Common myeloid progenitor, CD34-positive (primary cell): ENCODE results near the gene PEBP1.
A peak's percentile ranks its signal among the peaks of the same experiment; 100 is the strongest.

Experiments used
- CTCF ChIA-PET: fragments of 350-600 bp; sonication (Branson Sonifier 250); formaldehyde crosslinking; loops from one replicate; lab custom pipeline; 2021; ENCODE audit warnings: antibody characterized with exemption; lab: Charles Lee
- POLR2A ChIA-PET: fragments of 350-600 bp; sonication (Branson Sonifier 250); formaldehyde crosslinking; loops from one replicate; lab custom pipeline; 2021; ENCODE audit warnings: antibody characterized with exemption; lab: Charles Lee
- DNase-seq, 3 donors: peaks; one replicate each; pipeline versions ENCODE4 v3.0.0 to v3.0.0-alpha.2; 2013
- H3K27ac ChIP-seq, 2 experiments: 1 replicate in 1 of 2; 2 replicates in 1 of 2; pipeline ENCODE4 v1.7.0; 2013; ENCODE audit warnings: inconsistent platforms in 2 of 2, low read length in 2 of 2, mild to moderate bottlenecking in 2 of 2, low read depth in 1 of 2, moderate library complexity in 1 of 2; ENCODE audit not compliant: severe bottlenecking in 2 of 2, insufficient read depth in 1 of 2, poor library complexity in 1 of 2
- H3K27me3 ChIP-seq, 5 experiments: replicated peaks in 2 of 5; 1 replicate in 3 of 5; 2 replicates in 2 of 5; pipeline versions ENCODE4 v1.6.1 to v1.7.0; 2013; ENCODE audit warnings: low read length in 4 of 5, mild to moderate bottlenecking in 2 of 5, moderate library complexity in 2 of 5, inconsistent platforms in 1 of 5; ENCODE audit not compliant: insufficient read depth in 5 of 5, control insufficient read depth in 4 of 5
- H3K36me3 ChIP-seq, 4 experiments: 1 replicate in 2 of 4; 2 replicates in 2 of 4; pipeline versions ENCODE4 v1.6.1 to v1.7.0; 2013; ENCODE audit warnings: low read length in 3 of 4, control low read depth in 1 of 4, mild to moderate bottlenecking in 1 of 4; ENCODE audit not compliant: control insufficient read depth in 4 of 4, insufficient read depth in 4 of 4
- H3K4me1 ChIP-seq, 4 experiments: 1 replicate in 3 of 4; 2 replicates in 1 of 4; pipeline versions ENCODE4 v1.6.1 to v1.7.1; 2013; ENCODE audit warnings: low read length in 3 of 4, mild to moderate bottlenecking in 3 of 4, control low read depth in 1 of 4, inconsistent platforms in 1 of 4, moderate library complexity in 1 of 4; ENCODE audit not compliant: control insufficient read depth in 4 of 4, insufficient read depth in 4 of 4; ENCODE audit errors: control extremely low read depth in 1 of 4
- H3K4me3 ChIP-seq, 7 experiments: 1 replicate in 4 of 7; 2 replicates in 3 of 7; pipeline versions ENCODE4 v1.5.1 to v1.7.0; 2013; ENCODE audit warnings: mild to moderate bottlenecking in 7 of 7, low read length in 6 of 7, moderate library complexity in 6 of 7, inconsistent platforms in 2 of 7, low read depth in 2 of 7, control low read depth in 1 of 7; ENCODE audit not compliant: insufficient read depth in 4 of 7, control insufficient read depth in 1 of 7; ENCODE audit errors: extremely low read depth in 1 of 7
- H3K9me3 ChIP-seq, 5 experiments: 1 replicate in 4 of 5; 2 replicates in 1 of 5; pipeline versions ENCODE4 v1.6.1 to v1.7.1; 2013; ENCODE audit warnings: low read length in 4 of 5, mild to moderate bottlenecking in 2 of 5, inconsistent platforms in 1 of 5, low read depth in 1 of 5, moderate library complexity in 1 of 5; ENCODE audit not compliant: control insufficient read depth in 4 of 5, insufficient read depth in 2 of 5; ENCODE audit errors: control extremely low read depth in 1 of 5
- WGBS: methylation state at CpG from one replicate; pipeline ENCODE4 v1.1.5; 2013; ENCODE audit not compliant: insufficient coverage; 5-methylcytosine and 5-hydroxymethylcytosine counted together

The PEBP1 gene

GRCh38 chr12:118188690-118189371, 52.9 kb downstream of the PEBP1 start:
- 100% methylated on average over 1 of the region's 10 CpGs for WGBS
- POLR2A ChIA-PET, result no interaction called here
- no peaks in the 10 kb centered on the region for H3K4me1 ChIP-seq
- CTCF ChIA-PET, result no interaction called here
- H3K36me3 ChIP-seq, result peaks cover 17 to 59% (median 41%) of the 10 kb centered on the region in 4 experiments
- no peaks in the 10 kb centered on the region for H3K27me3 ChIP-seq
- no peaks in the 10 kb centered on the region for H3K9me3 ChIP-seq
- peak in 2 of 3 donors; percentile 11 for DNase-seq
- no peak overlapping the region for H3K27ac ChIP-seq
- no peak overlapping the region for H3K4me3 ChIP-seq

DNA sequence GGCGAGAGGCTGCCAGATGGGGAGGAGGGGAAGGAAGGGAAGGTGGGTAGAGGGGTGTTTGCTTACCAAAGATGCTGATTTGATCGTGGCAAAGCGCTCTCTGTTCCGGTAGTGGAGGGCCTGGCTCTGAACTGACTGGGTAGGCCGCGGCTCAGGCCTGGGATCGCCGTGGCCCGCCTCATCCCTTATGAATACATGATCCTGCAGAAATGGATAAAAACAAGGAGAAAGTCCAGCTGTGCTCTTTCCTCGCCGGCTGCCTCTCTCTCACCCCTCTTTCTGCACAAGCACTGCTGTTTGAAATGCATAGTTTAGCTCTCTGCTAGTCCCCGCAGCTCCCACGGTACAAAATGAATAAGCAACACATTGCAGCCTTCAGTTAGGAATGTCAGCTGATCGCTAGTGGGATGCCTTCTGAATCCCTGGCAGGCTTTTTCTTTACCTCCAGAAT, 53.8 kb downstream of the PEBP1 start:
- Histone ChIP-seq H3K36me3 (peaks cover 20 to 64% (median 44%) of the 10 kb centered on the region in 4 experiments), H3K27me3 (no peaks in the 10 kb centered on the region), H3K4me3 (no peak overlapping the region), H3K4me1 (no peaks in the 10 kb centered on the region), H3K9me3 (no peaks in the 10 kb centered on the region), H3K27ac (no peak overlapping the region)
- WGBS, result 94% methylated on average over 12 of the region's 14 CpGs
- ChIA-PET POLR2A (no interaction called here), CTCF (no interaction called here)
- DNase-seq, result no peak

GRCh38 chr12:118190266-118190665, 54.3 kb downstream of the PEBP1 start:
- ChIA-PET POLR2A (no interaction called here), CTCF (no interaction called here)
- Histone ChIP-seq H3K4me3 (no peak overlapping the region), H3K27me3 (no peaks in the 10 kb centered on the region), H3K4me1 (no peaks in the 10 kb centered on the region), H3K36me3 (peaks cover 17 to 63% (median 43%) of the 10 kb centered on the region in 4 experiments), H3K27ac (no peak overlapping the region), H3K9me3 (no peaks in the 10 kb centered on the region)
- no peak for DNase-seq
- 96% methylated on average over 10 of the region's 11 CpGs for WGBS

DNA sequence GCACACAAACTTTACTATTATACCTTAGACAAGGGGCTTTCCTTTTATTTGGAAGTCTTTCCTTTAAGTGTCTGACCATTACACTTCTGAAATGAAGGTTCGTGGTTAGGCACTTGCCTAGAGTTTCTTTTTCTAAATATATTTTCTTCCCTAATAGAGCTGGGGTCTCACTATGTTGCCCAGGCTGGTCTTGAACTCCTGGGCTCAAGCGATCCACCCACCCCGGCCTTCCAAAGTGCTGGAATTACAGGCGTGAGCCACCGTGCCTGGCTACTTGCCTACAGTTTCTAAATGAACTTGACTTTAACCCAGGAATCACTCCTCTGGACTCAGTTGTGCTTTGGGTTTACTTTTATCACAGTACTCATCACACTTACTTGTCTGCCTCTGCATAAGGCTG, 57.6 kb downstream of the PEBP1 start:
- no peak overlapping the region for H3K4me3 ChIP-seq
- H3K36me3 ChIP-seq, result peaks cover 17 to 67% (median 42%) of the 10 kb centered on the region in 4 experiments
- H3K4me1 ChIP-seq, result no peaks in the 10 kb centered on the region
- H3K27ac ChIP-seq, result no peak overlapping the region
- H3K9me3 ChIP-seq, result no peaks in the 10 kb centered on the region
- H3K27me3 ChIP-seq, result no peaks in the 10 kb centered on the region
- 96% methylated on average over 5 of the region's 5 CpGs for WGBS
- ChIA-PET CTCF (no interaction called here), POLR2A (no interaction called here)
- no peak for DNase-seq

DNA sequence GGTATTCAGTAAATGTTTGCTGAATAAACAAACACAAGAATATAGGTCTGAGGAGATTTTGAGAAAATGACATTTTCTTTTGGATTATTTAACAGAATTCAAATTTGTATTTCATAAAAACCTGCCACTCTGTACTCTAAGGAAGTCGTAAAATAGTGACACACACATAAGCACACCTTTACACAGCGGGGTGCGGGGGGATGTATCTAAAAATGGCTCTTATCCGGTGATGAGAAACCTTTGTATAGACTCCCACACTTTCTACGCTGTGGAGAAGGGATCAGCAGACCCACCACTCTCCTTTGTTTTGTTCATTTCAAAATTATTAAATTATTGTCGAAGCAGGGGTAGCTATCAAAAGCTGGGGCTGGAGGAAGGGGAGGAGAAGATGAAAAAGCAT, 58.0 kb downstream of the PEBP1 start:
- WGBS, result 100% methylated on average over 4 of the region's 6 CpGs
- Histone ChIP-seq H3K36me3 (peaks cover 21 to 67% (median 44%) of the 10 kb centered on the region in 4 experiments), H3K27me3 (no peaks in the 10 kb centered on the region), H3K9me3 (no peaks in the 10 kb centered on the region), H3K4me3 (no peak overlapping the region), H3K4me1 (no peaks in the 10 kb centered on the region), H3K27ac (no peak overlapping the region)
- ChIA-PET POLR2A (no interaction called here), CTCF (interaction anchor here (1.1 kb wide), 1 partner anchor 12 kb away, joined by 5 read pairs; no protein-coding TSS in a partner anchor)
- no peak for DNase-seq
